ENCODE results near the gene MLN.

- TF ChIP-seq RAD21 (IDR thresholded peaks at IDR 0.05; ENCODE audit: low read length) = no peak
- no peak for TF ChIP-seq POLR2AphosphoS5 (IDR thresholded peaks at IDR 0.05; ENCODE audit: low read depth, low read length)
- no peak for TF ChIP-seq CTCF (IDR thresholded peaks at IDR 0.05)
- no peak for TF ChIP-seq TEAD4 (IDR thresholded peaks at IDR 0.05; ENCODE audit: borderline replicate concordance, insufficient read depth)
- no peak for TF ChIP-seq EP300 (IDR thresholded peaks at IDR 0.05; ENCODE audit: borderline replicate concordance in 1 of 2, low read depth in 1 of 2, low read length in 1 of 2)
- no peak for TF ChIP-seq CHD2 (IDR thresholded peaks at IDR 0.05; ENCODE audit: low read length, partially characterized antibody)
- TF ChIP-seq MXI1 (IDR thresholded peaks at IDR 0.05; ENCODE audit: low read depth, low read length) = no peak
These were observed 1.4 kb downstream of the MLN start for GRCh38 chr6:33802186-33802958.

Data from SK-N-SH (cell line).